Keratinocyte (primary cell): Measurements from ENCODE around the gene SLC9C2. TPM values are rescaled to one million over a fixed set of nuclear protein-coding genes. Genes with fewer than 3 reads are reported as not detected.

ENCODE experiments used
- DNase-seq: peaks from one replicate; pipeline ENCODE4 v3.0.0-alpha.2; 2011; ENCODE audit warnings: low read depth, missing footprints, low spot score
- FAIRE-seq: peaks from 2 replicates; lab custom pipeline; 2011; peaks lifted over from hg19 to GRCh38; lab: Jason Lieb, UNC
- H2AFZ ChIP-seq: 2 replicates; pipeline ENCODE4 v1.6.0; 2012; ENCODE audit warnings: low read length, control low read depth, inconsistent platforms; ENCODE audit not compliant: control insufficient read depth
- H3K27ac ChIP-seq: 2 replicates; pipeline ENCODE4 v1.5.1; 2011; ENCODE audit warnings: low read length; ENCODE audit not compliant: control insufficient read depth, insufficient read depth
- H3K27me3 ChIP-seq: 3 replicates; pipeline ENCODE4 v1.6.0; 2011; ENCODE audit warnings: low read length; ENCODE audit not compliant: control insufficient read depth, insufficient read depth; ENCODE audit errors: extremely low read depth
- H3K36me3 ChIP-seq, 2 experiments: 2 replicates in 1 of 2; 3 replicates in 1 of 2; pipeline ENCODE4 v1.5.1; 2011; ENCODE audit warnings: low read length in 2 of 2, mild to moderate bottlenecking in 1 of 2; ENCODE audit not compliant: control insufficient read depth in 2 of 2, insufficient read depth in 2 of 2; ENCODE audit errors: extremely low read depth in 1 of 2
- H3K4me1 ChIP-seq: 3 replicates; pipeline ENCODE4 v1.5.1; 2011; ENCODE audit warnings: low read length; ENCODE audit not compliant: control insufficient read depth, insufficient read depth; ENCODE audit errors: extremely low read depth
- H3K4me2 ChIP-seq: 3 replicates; pipeline ENCODE4 v1.6.0; 2011; ENCODE audit warnings: low read depth, low read length; ENCODE audit not compliant: control insufficient read depth, insufficient read depth; ENCODE audit errors: extremely low read depth
- H3K4me3 ChIP-seq, 3 experiments: fragments of 200-600 bp in 1 of 3; sonication (generic) in 1 of 3; 2 replicates in 2 of 3; 3 replicates in 1 of 3; pipeline ENCODE4 v1.5.1; 2011 to 2016; ENCODE audit warnings: low read length in 3 of 3, mild to moderate bottlenecking in 3 of 3, control low read depth in 2 of 3, inconsistent platforms in 1 of 3, low read depth in 1 of 3, mixed read lengths in 1 of 3, mixed run types in 1 of 3, moderate library complexity in 1 of 3; ENCODE audit not compliant: control insufficient read depth in 2 of 3, insufficient read depth in 2 of 3; ENCODE audit errors: extremely low read depth in 1 of 3
- H3K79me2 ChIP-seq: 2 replicates; pipeline ENCODE4 v1.6.0; 2012; ENCODE audit warnings: low read length; ENCODE audit not compliant: control insufficient read depth, insufficient read depth
- H3K9ac ChIP-seq: 3 replicates; pipeline ENCODE4 v1.6.0; 2011; ENCODE audit warnings: low read length; ENCODE audit not compliant: control insufficient read depth, insufficient read depth; ENCODE audit errors: extremely low read depth
- H3K9me1 ChIP-seq: 3 replicates; pipeline ENCODE4 v1.6.0; 2011; ENCODE audit warnings: low read length; ENCODE audit not compliant: control insufficient read depth, insufficient read depth; ENCODE audit errors: extremely low read depth
- H3K9me3 ChIP-seq: 2 replicates; pipeline ENCODE4 v1.5.1; 2012; ENCODE audit warnings: low read depth, low read length; ENCODE audit not compliant: control insufficient read depth
- H4K20me1 ChIP-seq: 3 replicates; pipeline ENCODE4 v1.6.0; 2011; ENCODE audit warnings: low read length; ENCODE audit not compliant: control insufficient read depth, insufficient read depth; ENCODE audit errors: extremely low read depth
- CTCF ChIP-seq, 3 experiments: IDR thresholded peaks in 1 of 3; conservative IDR thresholded peaks in 1 of 3; optimal IDR thresholded peaks in 1 of 3; 2 replicates in 2 of 3; 3 replicates in 1 of 3; pipeline versions ENCODE3 to v1.5.1; 2011; ENCODE audit warnings: low read length in 3 of 3, mild to moderate bottlenecking in 3 of 3, moderate library complexity in 2 of 3, control low read depth in 1 of 3, inconsistent platforms in 1 of 3; ENCODE audit not compliant: insufficient read depth in 2 of 3; ENCODE audit errors: extremely low read depth in 1 of 3
- EZH2 ChIP-seq: IDR thresholded peaks from one replicate; pipeline ENCODE4 v1.6.1; 2012; ENCODE audit warnings: inconsistent platforms, mild to moderate bottlenecking, low read length, moderate library complexity
- dilution Hi-C: fragments of 300-500 bp; cut with MboI; formaldehyde crosslinking; loops from one replicate; pipeline ENCODE4 v1.7.0; 2020; ENCODE audit warnings: low sequenced_read_pairs; ENCODE audit not compliant: extremely low pct_ligation_motif_present
- polyA plus RNA-seq, 5 experiments: library from polyadenylated mRNA; depleted of rRNA in 3 of 5; stranded (reverse) in 3 of 5; stranded (forward) in 1 of 5; unstranded in 1 of 5; fragments of >200 nt; gene quantifications; 1 replicate in 1 of 5; 2 replicates in 3 of 5; 3 replicates in 1 of 5; pipeline versions ENCODE4 v1.2.1 to v1.2.3, GENCODE V29; 2011 to 2012; ENCODE audit warnings: missing spikeins in 2 of 5, low read depth in 1 of 5, low replicate concordance in 1 of 5

SLC9C2 gene
- polyA plus RNA-seq, 1 donor (not counting 4 experiments of a cell fraction or from before 2014, with no cell fraction given): not detected

GRCh38 chr1:173481195-173481772 is 121.6 kb downstream of the SLC9C2 start:
- no peaks in the 10 kb centered on the region for H3K9me1 ChIP-seq
- no peak for TF ChIP-seq CTCF (optimal IDR thresholded peaks at IDR 0.05 in 1 of 3, IDR thresholded peaks at IDR 0.05 in 1 of 3, conservative IDR thresholded peaks at IDR 0.05 in 1 of 3; ENCODE audit: extremely low read depth in 1 of 3, insufficient read depth in 2 of 3, low read length in 3 of 3)
- TF ChIP-seq EZH2: no peak
- DNase-seq (no peak), FAIRE-seq (no peak)
- no peaks in the 10 kb centered on the region for H3K9me3 ChIP-seq
- H3K9ac ChIP-seq: no peak overlapping the region
- no peak overlapping the region for H3K4me2 ChIP-seq
- no peaks in the 10 kb centered on the region for H4K20me1 ChIP-seq
- peaks cover 19% of the 10 kb centered on the region for H3K4me1 ChIP-seq
- dilution Hi-C loops: no loop called here
- H3K36me3 ChIP-seq: peaks cover 23 to 31% of the 10 kb centered on the region in 2 experiments
- peaks cover 35% of the 10 kb centered on the region for H3K79me2 ChIP-seq
- H3K27me3 ChIP-seq: no peaks in the 10 kb centered on the region
- no peak overlapping the region for H3K4me3 ChIP-seq
- H2AFZ ChIP-seq: no peak overlapping the region
- H3K27ac ChIP-seq: no peak overlapping the region

- Histone ChIP-seq H3K36me3 (peaks cover 15 to 23% of the 10 kb centered on the region in 2 experiments), H3K9me1 (no peaks in the 10 kb centered on the region), H3K4me2 (peak overlapping the region; percentile 96), H3K4me3 (peak overlapping the region in 2 of 3 experiments; percentile 41 to 89), H3K9me3 (no peaks in the 10 kb centered on the region), H3K4me1 (peaks cover 27% of the 10 kb centered on the region), H2AFZ (no peak overlapping the region), H3K27me3 (no peaks in the 10 kb centered on the region), H4K20me1 (no peaks in the 10 kb centered on the region), H3K79me2 (peaks cover 35% of the 10 kb centered on the region), H3K27ac (no peak overlapping the region), H3K9ac (no peak overlapping the region)
- FAIRE-seq (no peak), DNase-seq (no peak)
- TF ChIP-seq CTCF (optimal IDR thresholded peaks at IDR 0.05 in 1 of 3, IDR thresholded peaks at IDR 0.05 in 1 of 3, conservative IDR thresholded peaks at IDR 0.05 in 1 of 3; ENCODE audit: extremely low read depth in 1 of 3, insufficient read depth in 2 of 3, low read length in 3 of 3): no peak
- no peak for TF ChIP-seq EZH2
- dilution Hi-C loops: no loop called here
Observed at GRCh38 chr1:173479649-173480048, 123.2 kb downstream of the SLC9C2 start.
